KMS-11 (cell line): Measurements from ENCODE around the gene SPOPL.

ENCODE experiments used
- H2AFZ ChIP-seq: fragments of 200-600 bp; sonication (generic); 2 replicates; pipeline ENCODE4 v1.6.1; 2016; ENCODE audit warnings: antibody characterized with exemption, mixed run types, low read depth
- H3K27ac ChIP-seq: fragments of 200-600 bp; sonication (generic); 2 replicates; pipeline ENCODE4 v1.6.1; 2016; ENCODE audit warnings: mild to moderate bottlenecking, mixed run types
- H3K27me3 ChIP-seq: fragments of 200-600 bp; sonication (generic); 2 replicates; pipeline ENCODE4 v1.6.1; 2017; ENCODE audit warnings: mild to moderate bottlenecking, low read depth, mixed run types, moderate library complexity; ENCODE audit not compliant: insufficient read depth
- H3K36me3 ChIP-seq: fragments of 200-600 bp; sonication (generic); 2 replicates; pipeline ENCODE4 v1.6.1; 2017; ENCODE audit warnings: mild to moderate bottlenecking, mixed run types; ENCODE audit not compliant: insufficient read depth
- H3K4me1 ChIP-seq: fragments of 200-600 bp; sonication (generic); 2 replicates; pipeline ENCODE4 v1.6.1; 2016; ENCODE audit warnings: mild to moderate bottlenecking, low read depth, mixed run types; ENCODE audit not compliant: poor library complexity, severe bottlenecking
- H3K4me2 ChIP-seq: fragments of 200-600 bp; sonication (generic); 2 replicates; pipeline ENCODE4 v1.7.0; 2016; ENCODE audit warnings: mild to moderate bottlenecking, mixed run types
- H3K4me3 ChIP-seq: fragments of 200-600 bp; sonication (generic); IDR thresholded peaks from 2 replicates; pipeline ENCODE4 v1.6.1; 2017; ENCODE audit warnings: low read depth, low read length, mixed read lengths; ENCODE audit not compliant: insufficient read depth
- H3K79me2 ChIP-seq: fragments of 200-600 bp; sonication (generic); 2 replicates; pipeline ENCODE4 v1.6.1; 2016; ENCODE audit warnings: low read depth, mixed run types; ENCODE audit not compliant: insufficient read depth
- H3K9ac ChIP-seq: fragments of 200-600 bp; sonication (generic); 2 replicates; pipeline ENCODE4 v1.6.1; 2016; ENCODE audit warnings: mild to moderate bottlenecking, mixed run types
- H4K20me1 ChIP-seq: fragments of 200-600 bp; sonication (generic); 2 replicates; pipeline ENCODE4 v1.6.1; 2016; ENCODE audit warnings: mild to moderate bottlenecking, mixed run types; ENCODE audit not compliant: insufficient read depth
- TF ChIP-seq, protein P1 (sequence below): fragments of 200-600 bp; sonication (generic); conservative IDR thresholded peaks from 2 replicates; pipeline ENCODE4 v1.6.1; 2017; ENCODE audit warnings: low read depth, mild to moderate bottlenecking, antibody characterized with exemption, low read length, moderate library complexity, mixed read lengths

Gene SPOPL

DNA sequence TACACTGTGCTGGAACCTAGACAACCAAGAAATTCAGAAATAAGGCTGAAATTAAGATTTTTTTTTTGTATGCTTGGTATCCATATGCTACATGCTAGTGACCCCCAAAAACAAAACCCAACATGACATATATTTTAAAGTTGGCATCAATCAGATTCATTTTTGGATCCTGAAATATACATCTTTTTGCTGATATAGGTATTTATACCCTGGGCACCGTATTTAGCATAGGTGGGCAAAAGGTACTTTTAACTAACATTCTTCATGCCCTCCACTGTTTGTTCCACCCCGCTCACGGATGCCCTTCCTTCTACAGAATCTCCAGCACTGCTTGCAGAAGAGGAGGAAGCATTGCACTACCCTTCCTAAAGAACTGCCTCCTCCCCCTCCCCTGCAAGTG is 52.6 kb downstream of the SPOPL start:
- no peak overlapping the region for H3K4me3 ChIP-seq
- no peaks in the 10 kb centered on the region for H4K20me1 ChIP-seq
- H3K4me2 ChIP-seq: no peak overlapping the region
- H3K27me3 ChIP-seq: no peaks in the 10 kb centered on the region
- no peaks in the 10 kb centered on the region for H3K4me1 ChIP-seq
- no peak overlapping the region for H3K9ac ChIP-seq
- no peaks in the 10 kb centered on the region for H3K79me2 ChIP-seq
- TF ChIP-seq, protein P1, sequence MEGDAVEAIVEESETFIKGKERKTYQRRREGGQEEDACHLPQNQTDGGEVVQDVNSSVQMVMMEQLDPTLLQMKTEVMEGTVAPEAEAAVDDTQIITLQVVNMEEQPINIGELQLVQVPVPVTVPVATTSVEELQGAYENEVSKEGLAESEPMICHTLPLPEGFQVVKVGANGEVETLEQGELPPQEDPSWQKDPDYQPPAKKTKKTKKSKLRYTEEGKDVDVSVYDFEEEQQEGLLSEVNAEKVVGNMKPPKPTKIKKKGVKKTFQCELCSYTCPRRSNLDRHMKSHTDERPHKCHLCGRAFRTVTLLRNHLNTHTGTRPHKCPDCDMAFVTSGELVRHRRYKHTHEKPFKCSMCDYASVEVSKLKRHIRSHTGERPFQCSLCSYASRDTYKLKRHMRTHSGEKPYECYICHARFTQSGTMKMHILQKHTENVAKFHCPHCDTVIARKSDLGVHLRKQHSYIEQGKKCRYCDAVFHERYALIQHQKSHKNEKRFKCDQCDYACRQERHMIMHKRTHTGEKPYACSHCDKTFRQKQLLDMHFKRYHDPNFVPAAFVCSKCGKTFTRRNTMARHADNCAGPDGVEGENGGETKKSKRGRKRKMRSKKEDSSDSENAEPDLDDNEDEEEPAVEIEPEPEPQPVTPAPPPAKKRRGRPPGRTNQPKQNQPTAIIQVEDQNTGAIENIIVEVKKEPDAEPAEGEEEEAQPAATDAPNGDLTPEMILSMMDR: no peak
- H3K27ac ChIP-seq: no peak overlapping the region
- H2AFZ ChIP-seq: no peak overlapping the region
- H3K36me3 ChIP-seq: no peaks in the 10 kb centered on the region

DNA sequence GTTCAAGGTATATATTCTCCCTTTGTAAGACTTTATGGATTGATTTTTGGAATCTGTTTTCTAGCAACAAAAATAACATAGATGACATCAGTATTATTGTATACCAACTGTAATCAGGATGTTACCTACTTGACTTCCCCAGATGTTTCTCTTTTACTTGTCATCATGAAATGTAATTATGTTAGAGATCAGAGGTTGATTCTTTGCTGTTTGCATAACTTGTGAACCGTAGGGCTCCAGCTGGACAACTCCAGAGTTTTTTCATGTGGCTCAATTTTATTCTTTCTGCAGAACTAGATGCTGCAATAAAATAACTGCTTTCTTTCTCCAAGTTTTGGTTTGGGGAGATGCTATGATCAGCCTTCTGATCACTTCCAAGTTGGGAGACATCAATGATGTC is 58.1 kb downstream of the SPOPL start:
- no peak overlapping the region for H3K9ac ChIP-seq
- no peaks in the 10 kb centered on the region for H4K20me1 ChIP-seq
- H3K36me3 ChIP-seq: no peaks in the 10 kb centered on the region
- H3K4me2 ChIP-seq: no peak overlapping the region
- no peaks in the 10 kb centered on the region for H3K4me1 ChIP-seq
- H3K4me3 ChIP-seq: no peak overlapping the region
- H3K79me2 ChIP-seq: no peaks in the 10 kb centered on the region
- H2AFZ ChIP-seq: no peak overlapping the region
- H3K27ac ChIP-seq: no peak overlapping the region
- TF ChIP-seq, protein P1: no peak
- no peaks in the 10 kb centered on the region for H3K27me3 ChIP-seq

DNA sequence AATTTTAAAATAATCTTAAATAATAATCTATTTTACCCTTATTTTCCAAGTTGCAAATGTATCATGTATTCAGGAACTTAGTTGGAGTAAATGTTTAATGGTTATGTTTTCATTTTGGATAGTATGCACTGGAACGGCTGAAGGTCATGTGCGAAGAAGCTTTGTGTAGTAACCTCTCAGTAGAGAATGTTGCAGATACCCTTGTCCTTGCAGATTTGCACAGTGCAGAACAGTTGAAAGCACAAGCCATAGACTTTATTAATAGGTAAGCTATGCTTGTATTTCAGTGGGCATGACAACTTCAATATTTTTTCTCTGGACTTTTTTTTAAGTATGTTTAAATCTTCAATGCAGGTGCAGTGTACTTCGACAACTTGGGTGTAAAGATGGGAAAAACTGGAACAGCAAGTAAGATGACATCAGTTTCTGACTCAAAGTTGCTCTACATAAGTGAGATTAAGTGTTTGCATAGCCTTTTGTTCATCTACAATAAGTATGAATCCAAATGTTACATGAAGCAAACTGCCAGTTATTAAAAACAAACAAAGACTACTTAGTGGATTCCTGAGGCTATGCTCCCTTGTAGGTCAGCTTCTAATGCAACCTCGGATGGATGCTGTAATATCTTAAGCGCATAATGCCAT is 63.1 kb downstream of the SPOPL start:
- Histone ChIP-seq H3K36me3 (no peaks in the 10 kb centered on the region), H3K4me2 (no peak overlapping the region), H3K4me1 (no peaks in the 10 kb centered on the region), H4K20me1 (no peaks in the 10 kb centered on the region), H3K27ac (no peak overlapping the region), H3K9ac (no peak overlapping the region), H2AFZ (no peak overlapping the region), H3K4me3 (no peak overlapping the region), H3K79me2 (no peaks in the 10 kb centered on the region), H3K27me3 (no peaks in the 10 kb centered on the region)
- TF ChIP-seq, protein P1: no peak

DNA sequence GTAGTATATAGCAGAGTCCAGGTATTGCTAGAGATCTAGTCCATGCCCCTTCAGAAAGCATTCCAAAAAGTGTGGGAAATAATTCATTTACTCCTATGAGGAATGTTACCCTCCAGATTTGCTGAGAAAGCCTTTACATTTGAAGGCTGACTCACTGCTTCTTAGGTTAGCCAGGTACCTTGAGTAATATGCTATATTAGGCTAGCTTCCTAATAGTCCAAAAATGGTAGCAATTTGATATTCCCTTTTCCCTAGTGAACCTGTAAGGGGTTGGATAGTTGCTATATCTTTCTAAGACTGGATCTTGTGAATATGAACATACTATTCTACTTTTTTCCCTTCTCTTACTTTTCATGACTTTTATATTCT is 63.6 kb downstream of the SPOPL start:
- Histone ChIP-seq H3K79me2 (no peaks in the 10 kb centered on the region), H3K36me3 (no peaks in the 10 kb centered on the region), H3K4me1 (no peaks in the 10 kb centered on the region), H2AFZ (no peak overlapping the region), H3K27me3 (no peaks in the 10 kb centered on the region), H4K20me1 (no peaks in the 10 kb centered on the region), H3K4me3 (no peak overlapping the region), H3K27ac (no peak overlapping the region), H3K9ac (no peak overlapping the region), H3K4me2 (no peak overlapping the region)
- TF ChIP-seq, protein P1: no peak
